ENCODE results near the gene ZDHHC11B. TPM values are rescaled to one million over a fixed set of nuclear protein-coding genes. Genes with fewer than 3 reads are reported as not detected.
"Not testable (repeated sequence)": the region's sequence is repeated elsewhere in the genome, so short reads cannot be mapped to it uniquely, and the experiment has no call there.

Gene ZDHHC11B
- total RNA-seq, 1 donor from 2014 or later, result not detected

DNA sequence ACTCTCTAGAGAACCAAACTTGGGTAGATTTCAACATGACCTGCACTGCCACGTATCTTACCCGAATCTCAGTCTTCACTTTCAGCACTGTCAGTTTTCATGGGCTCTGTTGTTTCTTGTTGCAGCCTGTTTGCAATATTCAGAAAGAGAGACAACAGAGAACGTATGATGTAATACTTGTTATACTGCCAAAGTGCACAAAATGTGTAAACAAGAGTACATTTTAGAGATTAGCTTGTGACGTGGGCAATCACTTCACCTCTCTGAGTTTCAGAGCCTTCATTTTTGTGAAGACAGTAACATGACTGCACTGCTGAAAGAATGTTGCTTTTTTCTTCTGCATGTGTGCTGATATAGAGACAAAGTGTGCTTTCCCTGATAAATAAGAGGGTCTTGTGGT, 67.8 kb downstream of the ZDHHC11B start:
- H3K36me3 Mint-ChIP-seq (ENCODE audit: low read depth), result not testable (repeated sequence)

DNA sequence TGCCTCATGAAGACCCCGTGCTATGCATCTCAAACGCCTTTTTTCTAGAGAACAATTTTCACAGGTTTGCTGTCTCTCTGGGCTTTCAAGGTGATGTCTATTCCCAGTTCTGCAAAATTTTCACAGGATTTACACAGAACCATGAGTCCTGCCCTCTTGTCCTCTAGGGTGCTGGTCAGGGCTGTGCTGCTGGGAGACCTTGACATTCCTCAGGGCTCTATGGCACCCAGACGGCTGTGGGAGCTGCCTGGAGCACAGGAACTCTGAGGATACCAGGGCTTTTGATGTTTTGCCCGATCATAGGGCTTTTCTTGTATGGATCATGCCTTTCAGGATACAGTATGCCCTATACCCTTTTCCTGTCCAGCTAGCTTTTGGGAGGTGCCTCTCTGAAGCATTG, 68.9 kb downstream of the ZDHHC11B start:
- H3K27ac Mint-ChIP-seq; DNase-seq; H3K4me3 Mint-ChIP-seq; H3K36me3 Mint-ChIP-seq (ENCODE audit: low read depth); intact Hi-C loops (cut with micrococcal nuclease); H3K4me1 Mint-ChIP-seq: not testable (repeated sequence)
- peaks cover 21% of the 10 kb centered on the region for H3K27me3 Mint-ChIP-seq
- peaks cover 20% of the 10 kb centered on the region for H3K9me3 Mint-ChIP-seq

More for the DNA sequence above, 67.8 kb downstream of the ZDHHC11B start:
- Mint-ChIP-seq H3K27me3 (peaks cover 25% of the 10 kb centered on the region), H3K9me3 (peaks cover 15% of the 10 kb centered on the region)
- H3K4me3 Mint-ChIP-seq; H3K27ac Mint-ChIP-seq; intact Hi-C loops (cut with micrococcal nuclease); H3K4me1 Mint-ChIP-seq; DNase-seq: not testable (repeated sequence)

DNA sequence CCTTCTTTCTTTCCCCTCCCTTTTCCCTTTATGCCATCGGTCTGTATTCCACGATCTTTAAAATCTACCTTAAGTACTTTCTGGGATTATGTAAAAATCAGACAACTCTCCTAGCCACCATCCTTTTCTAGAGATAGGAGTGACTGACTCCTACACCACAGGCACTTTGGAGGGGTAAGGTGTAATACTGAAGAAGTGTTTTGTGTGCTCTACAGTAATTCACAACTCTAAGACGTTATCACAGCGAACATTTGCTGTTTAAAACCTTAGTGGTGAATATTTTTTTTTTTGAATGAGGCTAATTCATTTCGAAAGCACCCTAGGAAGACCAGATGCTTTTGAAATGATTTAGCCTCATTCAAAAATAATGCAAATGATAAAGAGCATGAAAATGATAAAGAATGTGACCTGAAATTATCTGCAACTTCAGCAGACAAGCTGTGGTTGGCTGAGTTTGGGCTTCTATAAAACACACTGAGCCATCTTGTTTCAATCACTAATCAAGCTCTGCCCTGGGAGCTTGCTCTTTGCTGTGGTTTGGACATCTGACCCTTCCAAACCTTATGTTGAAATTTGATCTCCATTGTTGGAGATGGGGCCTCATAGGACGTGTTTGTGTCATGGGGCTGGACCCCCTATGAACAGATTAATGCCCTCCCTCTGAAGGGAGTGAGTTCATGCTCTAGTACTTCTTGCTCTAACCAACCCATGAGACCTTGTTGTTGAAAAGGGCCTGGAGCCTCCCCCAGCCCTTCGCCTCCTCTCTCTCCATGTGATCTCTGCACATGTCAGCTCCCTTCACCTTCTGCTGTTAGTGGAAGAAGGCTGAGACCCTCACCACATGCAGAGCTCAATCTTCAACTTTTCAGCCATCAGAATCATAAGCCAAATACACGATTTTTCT, 70.1 kb downstream of the ZDHHC11B start:
- intact Hi-C loops (cut with micrococcal nuclease); DNase-seq; H3K36me3 Mint-ChIP-seq (ENCODE audit: low read depth); H3K4me3 Mint-ChIP-seq; H3K4me1 Mint-ChIP-seq; H3K27ac Mint-ChIP-seq: not testable (repeated sequence)
- H3K9me3 Mint-ChIP-seq, result peaks cover 12% of the 10 kb centered on the region
- H3K27me3 Mint-ChIP-seq, result peaks cover 16% of the 10 kb centered on the region

DNA sequence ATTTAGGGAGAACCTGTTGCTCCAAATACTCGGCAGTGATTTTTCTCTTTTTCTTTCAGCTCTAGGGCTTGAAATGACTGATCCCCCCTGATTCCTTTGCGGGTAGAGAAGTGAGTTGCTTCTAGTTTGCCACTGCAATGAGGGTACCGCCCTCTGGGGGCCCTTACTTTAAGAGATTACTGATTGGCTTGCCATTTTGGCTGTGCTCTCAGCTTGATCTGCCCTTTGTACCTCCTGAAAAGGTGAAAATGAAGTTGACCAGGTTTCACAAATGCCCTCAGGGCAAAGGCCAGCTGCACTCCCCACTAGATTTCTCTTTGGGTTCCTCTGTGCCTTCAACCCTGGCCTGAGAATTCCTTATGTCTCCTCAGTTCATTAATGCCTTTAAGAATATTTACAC, 70.8 kb downstream of the ZDHHC11B start:
- H3K36me3 Mint-ChIP-seq (ENCODE audit: low read depth); intact Hi-C loops (cut with micrococcal nuclease); H3K27ac Mint-ChIP-seq; DNase-seq; H3K4me3 Mint-ChIP-seq; H3K4me1 Mint-ChIP-seq; H3K9me3 Mint-ChIP-seq: not testable (repeated sequence)
- peaks cover 12% of the 10 kb centered on the region for H3K27me3 Mint-ChIP-seq

DNA sequence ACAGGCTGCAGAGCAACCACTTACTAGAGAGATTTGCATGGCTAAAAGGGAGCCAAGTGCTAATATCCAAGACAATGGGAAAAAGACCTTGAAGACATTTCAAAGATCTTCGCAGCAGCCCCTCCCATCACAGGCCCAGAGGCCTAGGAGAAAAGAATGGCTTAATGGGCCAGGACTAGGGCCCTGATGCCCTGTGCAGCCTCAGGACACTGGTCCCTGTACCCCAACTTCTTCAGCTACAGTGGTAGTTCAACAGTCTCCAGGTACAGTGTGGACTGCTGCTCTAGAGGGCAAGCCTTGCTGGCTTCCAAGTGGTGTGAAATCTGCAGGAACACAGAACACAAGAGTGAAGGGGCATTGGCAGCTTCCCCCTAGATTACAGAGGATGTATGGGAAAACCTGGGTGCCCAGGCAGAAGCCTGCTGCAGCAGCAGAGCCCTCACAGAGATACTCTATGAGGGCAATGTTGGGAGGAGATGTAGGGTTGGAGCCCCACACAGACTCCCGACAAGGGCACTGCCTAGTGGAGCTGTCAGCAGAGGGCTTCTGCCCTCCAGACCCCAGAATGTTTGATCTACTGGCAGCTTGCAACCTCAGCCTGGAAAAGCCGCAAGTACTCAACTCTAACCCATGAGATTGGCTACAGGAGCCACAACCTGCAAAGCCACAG, 75.5 kb downstream of the ZDHHC11B start:
- H3K9me3 Mint-ChIP-seq; H3K4me3 Mint-ChIP-seq; H3K36me3 Mint-ChIP-seq (ENCODE audit: low read depth); DNase-seq; H3K27ac Mint-ChIP-seq; H3K4me1 Mint-ChIP-seq; intact Hi-C loops (cut with micrococcal nuclease); H3K27me3 Mint-ChIP-seq: not testable (repeated sequence)

DNA sequence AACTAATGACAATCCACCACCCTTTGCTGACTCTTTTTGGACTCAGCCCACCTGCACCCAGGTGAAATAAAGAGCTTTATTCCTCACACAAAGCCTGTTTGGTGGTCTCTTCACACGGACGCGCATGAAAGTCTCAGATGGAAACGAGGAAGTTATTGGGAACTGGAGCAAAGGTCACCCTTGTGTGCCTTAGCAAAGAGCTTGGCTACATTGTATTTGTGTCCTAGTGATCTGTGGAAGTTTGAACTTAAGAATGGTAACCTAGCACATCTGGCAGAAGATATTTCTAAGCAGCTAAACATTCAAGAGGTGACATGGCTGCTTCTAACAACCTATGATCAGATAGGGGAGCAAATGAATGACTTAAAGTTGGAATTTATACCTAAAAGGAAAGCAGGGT, 76.2 kb downstream of the ZDHHC11B start:
- H3K36me3 Mint-ChIP-seq (ENCODE audit: low read depth); H3K4me3 Mint-ChIP-seq; DNase-seq; H3K27ac Mint-ChIP-seq; H3K4me1 Mint-ChIP-seq; H3K9me3 Mint-ChIP-seq; H3K27me3 Mint-ChIP-seq; intact Hi-C loops (cut with micrococcal nuclease): not testable (repeated sequence)

DNA sequence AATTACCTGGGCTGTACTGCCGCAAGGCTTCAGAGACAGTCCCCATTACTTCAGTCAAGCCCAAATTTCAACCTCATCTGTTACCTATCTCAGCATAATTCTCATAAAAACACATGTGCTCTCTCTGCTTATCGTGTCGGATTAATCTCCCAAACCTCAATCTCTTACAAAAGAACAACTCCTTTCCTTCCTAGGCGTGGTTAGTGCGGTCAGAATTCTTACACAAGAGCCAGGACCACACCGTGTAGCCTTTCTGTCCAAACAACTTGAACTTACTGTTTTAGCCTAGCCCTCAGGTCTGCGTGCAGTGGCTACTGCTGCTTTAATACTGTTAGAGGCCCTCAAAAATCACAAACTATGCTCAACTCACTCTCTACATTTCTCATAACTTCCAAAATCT, 78.4 kb downstream of the ZDHHC11B start:
- H3K4me1 Mint-ChIP-seq; H3K27ac Mint-ChIP-seq; DNase-seq; H3K4me3 Mint-ChIP-seq; H3K9me3 Mint-ChIP-seq; H3K36me3 Mint-ChIP-seq (ENCODE audit: low read depth); intact Hi-C loops (cut with micrococcal nuclease): not testable (repeated sequence)
- H3K27me3 Mint-ChIP-seq, result peaks cover 15% of the 10 kb centered on the region

DNA sequence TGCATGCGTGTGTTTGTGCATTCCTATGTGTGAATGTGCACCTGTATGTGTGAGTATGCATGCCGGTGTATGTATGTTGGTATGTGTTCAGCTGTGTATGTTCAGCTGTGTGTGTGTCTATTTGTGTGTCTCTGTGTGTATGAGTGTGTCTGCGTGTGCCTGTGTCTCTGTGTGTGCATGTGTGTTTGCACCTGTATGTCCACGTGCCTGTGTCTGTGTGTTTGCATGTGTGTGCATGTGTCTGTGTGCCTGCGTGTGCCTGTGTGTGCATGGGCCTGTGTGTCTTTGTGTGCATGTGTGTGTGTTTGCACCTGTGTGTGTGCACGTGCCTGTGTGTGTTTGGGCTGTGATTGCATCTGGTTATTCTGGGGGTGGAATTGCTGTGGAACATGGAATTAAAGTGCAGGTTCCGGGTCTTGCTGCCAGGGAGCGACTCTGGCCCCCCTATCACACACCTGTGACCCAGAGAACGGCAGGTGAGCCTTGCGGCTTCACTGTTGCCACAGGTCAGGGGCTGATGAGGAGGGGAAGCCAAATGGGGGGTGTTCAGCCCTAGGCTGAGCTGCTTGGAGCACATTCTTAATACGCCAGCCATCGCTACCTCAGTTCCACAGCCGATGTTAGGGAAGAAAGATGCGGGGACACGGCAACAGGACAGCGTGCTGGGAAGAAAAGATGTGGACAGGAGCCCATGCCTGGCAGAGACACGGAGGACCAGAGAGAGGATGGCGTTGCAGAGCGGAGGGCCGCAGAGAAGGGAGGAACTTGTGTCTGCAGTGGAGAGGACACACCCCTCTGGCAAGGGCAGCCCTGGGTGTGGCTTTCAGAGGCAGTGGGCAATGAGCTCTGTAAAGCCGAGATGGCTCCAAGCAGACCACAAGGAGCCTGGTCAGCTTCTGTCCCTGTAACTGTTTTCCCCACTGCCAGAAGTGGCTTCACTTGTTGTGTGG, 87.5 kb downstream of the ZDHHC11B start:
- H3K27ac Mint-ChIP-seq; intact Hi-C loops (cut with micrococcal nuclease); DNase-seq; H3K4me1 Mint-ChIP-seq; H3K4me3 Mint-ChIP-seq; H3K9me3 Mint-ChIP-seq; H3K36me3 Mint-ChIP-seq (ENCODE audit: low read depth): not testable (repeated sequence)
- peaks cover 31% of the 10 kb centered on the region for H3K27me3 Mint-ChIP-seq

DNA sequence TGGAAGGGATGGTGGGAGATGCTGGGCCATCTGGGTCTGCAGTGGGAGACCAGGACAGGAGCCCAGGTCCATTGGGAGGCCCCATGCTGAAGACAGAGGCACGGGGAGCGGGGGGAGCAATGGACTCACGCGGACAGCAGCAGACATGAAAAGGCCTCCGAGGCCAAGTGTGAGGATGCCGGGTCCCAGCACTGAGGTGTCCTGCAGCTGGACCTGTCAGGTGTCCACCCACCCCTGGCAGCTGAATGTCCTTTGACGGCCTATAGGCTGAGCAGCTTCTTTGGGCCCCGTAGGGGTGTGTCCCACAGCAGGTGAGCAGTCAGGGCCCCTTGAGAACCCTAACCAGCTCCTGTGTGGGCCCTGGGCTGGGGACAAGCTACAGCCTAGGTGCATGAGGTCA, 88.3 kb downstream of the ZDHHC11B start:
- H3K27ac Mint-ChIP-seq; intact Hi-C loops (cut with micrococcal nuclease); H3K36me3 Mint-ChIP-seq (ENCODE audit: low read depth); H3K4me1 Mint-ChIP-seq; DNase-seq; H3K9me3 Mint-ChIP-seq; H3K4me3 Mint-ChIP-seq: not testable (repeated sequence)
- H3K27me3 Mint-ChIP-seq, result peaks cover 27% of the 10 kb centered on the region

DNA sequence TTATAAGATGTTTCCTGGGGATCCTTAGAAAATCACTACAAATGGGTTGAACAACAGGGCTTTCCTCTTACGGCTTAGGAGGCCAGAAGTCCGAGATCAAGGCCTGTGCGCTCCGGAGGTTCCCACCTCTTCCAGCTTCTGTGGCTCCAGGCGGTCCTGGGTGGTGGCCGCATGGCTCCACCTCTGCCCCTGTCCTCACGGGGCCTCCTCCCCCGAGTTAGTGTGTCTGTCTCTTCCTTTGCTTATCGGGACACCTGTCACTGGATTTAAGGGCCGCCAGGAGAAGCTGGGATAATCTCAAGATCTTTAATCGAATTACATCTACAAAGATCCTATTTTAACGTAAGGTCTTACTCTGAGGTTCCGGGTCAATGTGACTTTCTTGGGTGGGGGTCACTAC, 89.1 kb downstream of the ZDHHC11B start:
- H3K4me3 Mint-ChIP-seq; H3K27ac Mint-ChIP-seq; DNase-seq; H3K4me1 Mint-ChIP-seq; H3K36me3 Mint-ChIP-seq (ENCODE audit: low read depth); intact Hi-C loops (cut with micrococcal nuclease); H3K9me3 Mint-ChIP-seq: not testable (repeated sequence)
- peaks cover 23% of the 10 kb centered on the region for H3K27me3 Mint-ChIP-seq

DNA sequence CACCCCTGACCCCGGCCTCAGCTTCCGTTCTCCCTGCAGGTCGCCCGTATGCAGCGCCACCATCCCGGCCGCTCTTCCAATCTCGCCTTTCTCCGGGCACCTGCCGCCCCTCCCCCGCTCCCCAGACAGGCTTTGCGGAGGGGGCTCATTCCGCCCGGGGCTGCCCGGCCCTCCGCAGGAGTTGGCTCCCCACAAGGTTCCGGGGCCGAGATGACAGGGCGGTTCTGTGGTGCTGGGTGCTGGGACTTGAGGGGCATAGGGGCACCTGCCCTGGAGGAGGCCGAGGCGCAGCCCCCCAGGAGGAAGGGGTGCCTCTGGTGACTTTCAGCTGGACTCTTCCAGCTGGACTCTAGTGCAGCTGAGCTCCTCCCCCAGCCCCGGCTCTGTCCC, 90.5 kb downstream of the ZDHHC11B start:
- not testable (repeated sequence) for H3K27ac Mint-ChIP-seq; H3K4me1 Mint-ChIP-seq; H3K9me3 Mint-ChIP-seq; H3K4me3 Mint-ChIP-seq; H3K36me3 Mint-ChIP-seq (ENCODE audit: low read depth)
- DNase-seq, result peak; percentile 68
- intact Hi-C loops (cut with micrococcal nuclease), result loop anchor here (5.0 kb wide), 1 partner anchor 82 kb away; the partner anchor contains the start of gene CEP72
- peaks cover 20% of the 10 kb centered on the region for H3K27me3 Mint-ChIP-seq

DNA sequence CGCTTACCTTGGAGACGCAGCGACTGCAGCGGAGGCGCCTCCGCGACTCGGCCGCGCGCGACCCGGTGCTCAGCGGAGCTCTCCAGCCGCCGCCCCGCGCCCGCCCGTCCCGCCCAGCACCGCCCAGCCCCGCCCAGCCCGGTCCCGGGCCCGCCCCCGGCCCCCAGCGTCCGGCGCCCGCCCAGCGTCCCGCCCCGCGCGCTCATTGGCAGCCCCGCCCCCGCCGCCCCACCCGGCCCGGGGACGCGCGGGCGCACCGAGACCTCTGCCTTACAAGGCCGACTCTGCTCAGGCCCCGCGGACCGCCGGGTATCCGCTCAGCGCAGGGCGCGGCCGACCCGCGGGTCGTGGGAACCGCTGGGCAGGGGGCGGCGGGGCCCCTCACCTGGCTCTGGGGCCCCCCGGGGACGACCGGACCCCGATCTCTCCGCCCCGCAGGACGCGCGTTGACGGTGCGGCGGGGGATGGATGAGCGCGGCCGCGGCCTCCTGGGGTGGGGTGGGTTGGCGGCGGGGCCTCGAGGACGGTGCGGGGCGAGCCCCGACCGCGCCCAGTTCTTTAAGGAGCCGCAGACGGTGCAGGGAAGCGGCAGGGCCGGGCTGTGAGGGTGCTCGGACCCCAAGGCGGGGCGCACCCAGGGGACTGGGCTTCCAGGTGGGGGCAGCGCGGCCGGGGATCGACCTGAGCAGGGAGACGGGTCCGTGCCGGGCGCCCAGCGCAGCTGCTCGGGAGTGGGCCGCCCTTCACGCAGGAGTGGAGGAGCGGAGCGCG, 91.1 kb downstream of the ZDHHC11B start, which contains the start of gene TPPP:
TPPP (minus strand) TSS at position 82 of the 771 bp plus-strand sequence. CDS start 15,292 bp downstream, outside the sequence.
- intact Hi-C loops (cut with micrococcal nuclease), result loop anchor here (5.0 kb wide), 1 partner anchor 81 kb away; the partner anchor contains the start of gene CEP72
- DNase-seq, result peak; percentile 91
- H3K27me3 Mint-ChIP-seq, result peaks cover 16% of the 10 kb centered on the region
- H3K4me1 Mint-ChIP-seq; H3K27ac Mint-ChIP-seq; H3K9me3 Mint-ChIP-seq; H3K36me3 Mint-ChIP-seq (ENCODE audit: low read depth): not testable (repeated sequence)
- H3K4me3 Mint-ChIP-seq, result peak within 1 kb of the TSS; percentile 59

DNA sequence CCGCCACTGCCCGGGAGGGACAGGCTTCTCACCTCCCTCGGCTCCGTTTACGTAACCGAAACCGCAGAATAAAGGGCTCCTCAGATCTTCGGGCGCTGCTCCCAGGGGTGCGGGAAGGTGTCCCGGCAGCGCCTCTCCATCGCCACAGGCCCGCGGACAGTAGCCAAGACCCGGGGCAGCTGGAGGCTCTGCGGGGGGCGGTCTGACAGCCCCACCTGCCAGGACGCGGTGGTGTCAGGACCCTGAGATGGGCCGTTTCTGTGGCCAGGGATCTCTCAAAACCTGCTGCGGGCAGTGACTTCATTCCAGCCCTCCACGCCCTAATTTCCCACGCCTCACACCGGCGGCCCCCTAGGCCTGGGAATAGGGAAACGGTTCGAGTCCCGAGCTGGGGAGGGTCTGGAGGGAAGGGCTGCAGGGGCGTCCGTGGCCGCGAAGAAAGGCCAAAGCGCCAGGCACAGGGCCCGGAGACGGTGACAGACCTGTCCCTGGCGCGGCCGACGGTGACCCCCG, 91.9 kb downstream of the ZDHHC11B start:
- Mint-ChIP-seq H3K27me3 (peaks cover 12% of the 10 kb centered on the region), H3K4me3 (peak overlapping the region; percentile 59)
- peak; percentile 75 for DNase-seq
- not testable (repeated sequence) for H3K27ac Mint-ChIP-seq; H3K4me1 Mint-ChIP-seq; H3K9me3 Mint-ChIP-seq; H3K36me3 Mint-ChIP-seq (ENCODE audit: low read depth)
- intact Hi-C loops (cut with micrococcal nuclease), result loop anchor here (5.0 kb wide), 1 partner anchor 80 kb away; the partner anchor contains the start of gene CEP72

Measured in activated CD4-positive, alpha-beta T cell treated with anti-CD3 and anti-CD28 coated beads, Interleukin-2, amount 10 ng/mL, durations not matched to agents 24 days and 14 days (primary cell).